Transverse colon (tissue), 4 donors: Measurements from ENCODE around the gene ZG16. TPM values are rescaled to one million over a fixed set of nuclear protein-coding genes. Genes with fewer than 3 reads are reported as not detected.
"Not testable (repeated sequence)": the region's sequence is repeated elsewhere in the genome, so short reads cannot be mapped to it uniquely, and the experiment has no call there.

Experiments
- DNase-seq: peaks from one replicate; pipeline ENCODE4 v3.0.0-alpha.2; 2019
- H3K27ac ChIP-seq, 4 donors: fragments of 200-600 bp; sonication (generic); 2 replicates each; pipeline ENCODE4 v1.5.1; 2016 to 2018; ENCODE audit warnings: inconsistent platforms in 4 of 4
- H3K27me3 ChIP-seq: fragments of 200-600 bp; sonication (generic); 2 replicates; pipeline ENCODE4 v1.5.1; 2017; ENCODE audit warnings: inconsistent platforms
- H3K36me3 ChIP-seq, 4 donors: fragments of 200-600 bp; sonication (generic); 2 replicates each; pipeline ENCODE4 v1.5.1; 2017 to 2019; ENCODE audit warnings: inconsistent platforms in 4 of 4
- H3K4me1 ChIP-seq, 4 donors: fragments of 200-600 bp; sonication (generic); 2 replicates each; pipeline ENCODE4 v1.5.1; 2017 to 2020; ENCODE audit warnings: inconsistent platforms in 4 of 4
- H3K4me3 ChIP-seq, 4 donors: fragments of 200-600 bp; sonication (generic); 1 replicate in 1 of 4; 2 replicates in 3 of 4; pipeline versions ENCODE4 v1.5.1 to v1.6.1; 2017 to 2019; ENCODE audit warnings: inconsistent platforms in 4 of 4
- H3K9me3 ChIP-seq, 2 donors: fragments of 200-600 bp; sonication (generic); 2 replicates each; pipeline ENCODE4 v1.5.1; 2017 to 2019; ENCODE audit warnings: inconsistent platforms in 2 of 2
- CTCF ChIP-seq, 5 experiments: fragments of 200-600 bp in 3 of 5; fragments of 450-650 bp in 2 of 5; sonication (generic) in 3 of 5; IDR thresholded peaks; 1 replicate in 2 of 5; 2 replicates in 3 of 5; pipeline ENCODE4 v1.5.1; 2016 to 2017; ENCODE audit warnings: antibody characterized with exemption in 5 of 5, inconsistent platforms in 3 of 5, mild to moderate bottlenecking in 2 of 5, moderate library complexity in 1 of 5
- EP300 ChIP-seq: sonication (generic); formaldehyde crosslinking; IDR thresholded peaks from one replicate; pipeline ENCODE4 v1.6.1; 2017; ENCODE audit warnings: antibody characterized with exemption, low read depth
- POLR2A ChIP-seq: fragments of 450-650 bp; IDR thresholded peaks from one replicate; pipeline ENCODE4 v1.6.1; 2016; ENCODE audit warnings: antibody characterized with exemption, mild to moderate bottlenecking, moderate library complexity
- POLR2AphosphoS5 ChIP-seq, 3 donors: sonication (generic); formaldehyde crosslinking; IDR thresholded peaks; one replicate each; pipeline ENCODE4 v1.6.1; 2016; ENCODE audit warnings: antibody characterized with exemption in 3 of 3
- WGBS, 2 donors: methylation state at CpG; one replicate each; pipeline ENCODE4 v1.1.5; 2018; ENCODE audit warnings: low coverage in 1 of 2; 5-methylcytosine and 5-hydroxymethylcytosine counted together
- in situ Hi-C, 4 donors: fragments of 200-750 bp; cut with MboI; loops; one replicate each; pipeline versions ENCODE4 v1.15.0 to v1.15.1; 2017; ENCODE audit warnings: low sequenced_read_pairs in 3 of 4, low pct_ligation_motif_present in 1 of 4, low pct_unique_long_range_greater_than_20kb in 1 of 4
- intact Hi-C: fragments of 100-400 bp; cut with DNase I; formaldehyde crosslinking; loops from one replicate; pipeline ENCODE4 v1.15.1; 2023; ENCODE audit warnings: low total_unique reads
- total RNA-seq, 4 donors: library from RNA; depleted of rRNA; stranded (reverse); fragments of >200 nt; gene quantifications; one replicate each; pipeline ENCODE4 v1.1.0, GENCODE V29; 2016

ZG16 gene
- total RNA-seq: 1,000 to 10,000 TPM in 1 of 4 donors, 100 to 1,000 TPM in 1, 10 to 100 TPM in 2; 73.4 to 1,268 (median 104) TPM

DNA sequence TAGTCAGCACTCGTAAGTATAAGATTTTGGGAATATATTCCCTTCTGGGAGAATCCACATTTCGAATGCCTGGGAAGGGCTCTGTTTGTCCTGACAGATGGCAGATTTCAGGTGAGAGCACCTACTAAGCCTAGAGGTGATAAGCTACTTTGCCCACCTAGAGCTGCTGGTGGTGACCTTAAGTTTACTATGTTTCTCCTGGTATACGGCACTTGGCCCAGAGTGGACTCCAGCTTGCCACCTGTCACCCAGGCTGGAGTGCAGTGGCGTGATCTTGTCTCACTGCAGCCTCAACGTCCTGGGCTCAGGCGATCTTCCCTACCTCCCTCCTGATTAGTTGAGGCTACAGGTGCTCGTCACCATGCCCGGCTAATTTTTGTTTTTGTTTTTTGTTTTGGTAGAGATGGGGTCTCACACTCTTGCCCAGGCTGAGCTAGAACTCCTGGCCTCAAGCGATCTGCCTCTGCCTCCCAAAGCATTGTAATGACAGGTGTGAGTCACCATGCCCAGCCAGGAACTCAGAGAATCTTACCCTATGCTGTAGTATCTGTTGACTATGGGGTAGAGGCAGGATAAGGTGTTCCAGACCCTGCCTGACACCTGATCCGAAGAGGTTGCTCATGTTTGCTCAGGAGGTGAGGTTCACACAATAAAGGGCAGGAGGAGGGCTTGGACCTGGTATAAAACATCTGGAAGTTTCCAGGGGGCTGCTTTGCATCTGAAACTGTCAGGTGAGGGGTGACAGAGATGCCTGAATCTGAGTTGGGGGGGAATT is at the start of gene ZG16:
Gene ZG16 (plus strand): TSS at position 681 of the 775 bp plus-strand sequence. CDS start 1,011 bp downstream, outside the sequence.
- H3K36me3 ChIP-seq: no peaks in the 10 kb centered on the region
- intact Hi-C loops (no loop called here), in situ Hi-C loops (no loop called here)
- 68 to 81% methylated on average over 2 to 10 of the region's 10 CpGs for WGBS, 2 donors
- H3K4me3 ChIP-seq: peak within 1 kb of the TSS in 2 of 4 donors; percentile 15 to 26
- H3K27me3 ChIP-seq: no peaks in the 10 kb centered on the region
- no peak for DNase-seq
- TF ChIP-seq EP300 (no peak), POLR2A (peak; percentile 50), CTCF (IDR thresholded peaks at IDR 0.05) (no peak), POLR2AphosphoS5 (IDR thresholded peaks at IDR 0.05) (peak in 1 of 3 donors; percentile 11)
- H3K9me3 ChIP-seq: no peaks in the 10 kb centered on the region
- peak within 1 kb of the TSS in 3 of 4 donors; percentile 8 to 45 (median 21) for H3K27ac ChIP-seq
- H3K4me1 ChIP-seq: no peaks in the 10 kb centered on the region

DNA sequence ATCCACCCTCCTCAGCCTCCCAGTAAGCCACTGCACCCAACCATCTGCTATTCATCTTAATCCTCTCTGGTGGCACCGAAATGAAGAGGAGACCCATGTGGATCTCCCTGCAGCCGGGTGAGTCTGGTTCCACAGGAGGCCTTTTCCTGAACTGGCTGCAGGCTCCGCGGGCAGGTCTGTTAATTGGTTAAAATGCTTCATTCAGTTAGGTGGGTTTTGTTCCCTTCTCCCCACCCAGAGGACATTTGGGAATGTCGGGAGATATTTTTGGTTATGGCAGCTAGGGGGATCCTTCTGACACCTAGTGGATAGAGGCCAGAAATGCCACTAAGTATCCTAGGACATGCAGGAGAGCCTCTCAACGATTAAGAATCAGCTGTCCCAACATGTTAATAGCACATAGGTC is 48.9 kb upstream of the ZG16 start:
- Histone ChIP-seq H3K4me3 (no peak overlapping the region), H3K27me3 (no peaks in the 10 kb centered on the region), H3K4me1 (peaks cover 0 to 6% (median 0%) of the 10 kb centered on the region in 4 donors), H3K27ac (no peak overlapping the region), H3K36me3 (no peaks in the 10 kb centered on the region), H3K9me3 (no peaks in the 10 kb centered on the region)
- TF ChIP-seq POLR2A: no peak
- TF ChIP-seq EP300: no peak
- TF ChIP-seq POLR2AphosphoS5 (IDR thresholded peaks at IDR 0.05): no peak
- TF ChIP-seq CTCF (IDR thresholded peaks at IDR 0.05): peak; percentile 44 to 58 (median 48)
- DNase-seq: no peak
- intact Hi-C loops: no loop called here
- 43% methylated on average over 6 of the region's 6 CpGs; no CpG with 5 or more reads in 1 of the 2 donors for WGBS, 2 donors
- in situ Hi-C loops: no loop called here

GRCh38 chr16:29730649-29731048 is 47.4 kb upstream of the ZG16 start:
- Histone ChIP-seq H3K9me3 (no peaks in the 10 kb centered on the region), H3K4me1 (peaks cover 0 to 14% (median 0%) of the 10 kb centered on the region in 4 donors), H3K27me3 (no peaks in the 10 kb centered on the region), H3K4me3 (no peak overlapping the region), H3K36me3 (no peaks in the 10 kb centered on the region), H3K27ac (peak overlapping the region in 1 of 4 donors; percentile 25)
- intact Hi-C loops (no loop called here), in situ Hi-C loops (no loop called here)
- 68 to 74% methylated on average over 7 of the region's 7 CpGs for WGBS, 2 donors
- DNase-seq: peak; percentile 14
- TF ChIP-seq CTCF (IDR thresholded peaks at IDR 0.05): no peak
- TF ChIP-seq POLR2AphosphoS5 (IDR thresholded peaks at IDR 0.05): no peak
- no peak for TF ChIP-seq POLR2A
- no peak for TF ChIP-seq EP300

DNA sequence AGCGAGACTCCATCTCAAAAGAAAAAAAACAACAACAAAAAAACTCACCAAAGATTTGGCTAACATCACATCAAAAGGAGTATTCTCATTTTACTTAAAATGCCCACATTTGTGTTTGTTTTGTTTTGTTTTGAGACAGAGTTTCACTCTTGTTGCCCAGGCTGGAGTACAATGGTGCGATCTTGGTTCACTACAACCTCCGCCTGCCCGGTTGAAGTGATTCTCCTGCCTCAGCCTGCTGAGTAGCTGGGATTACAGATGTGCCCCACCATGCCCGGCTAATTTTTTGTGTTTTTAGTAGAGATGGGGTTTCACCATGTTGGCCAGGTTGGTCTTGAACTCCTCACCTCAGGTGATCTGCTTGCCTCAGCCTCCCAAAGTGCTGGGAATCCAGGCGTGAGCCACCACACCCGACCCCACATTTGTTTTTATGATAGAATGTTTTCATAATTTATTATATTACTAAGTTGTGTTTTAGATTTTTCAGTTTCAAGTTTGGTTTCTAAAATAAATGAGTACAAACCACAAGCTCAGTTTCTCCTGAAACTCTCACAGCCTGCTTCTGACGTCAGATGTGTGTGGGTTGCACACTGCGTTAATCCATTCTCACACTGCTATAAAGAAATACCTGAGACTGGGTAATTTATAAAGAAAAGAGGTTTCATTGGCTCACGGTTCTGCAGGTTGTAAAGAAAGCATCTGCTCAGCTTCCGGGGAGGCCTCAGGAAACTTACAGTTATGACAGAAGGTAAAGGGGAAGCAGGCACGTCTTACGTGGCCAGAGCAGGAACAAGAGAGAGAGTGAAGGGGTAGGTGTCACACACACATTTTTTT is 46.1 kb upstream of the ZG16 start:
- Histone ChIP-seq H3K27ac (peak overlapping the region in 1 of 4 donors; percentile 65), H3K4me1 (peaks cover 0 to 25% (median 1%) of the 10 kb centered on the region in 4 donors)
- H3K27me3 ChIP-seq, intact Hi-C loops, H3K9me3 ChIP-seq, H3K4me3 ChIP-seq, H3K36me3 ChIP-seq, in situ Hi-C loops: not testable (repeated sequence)
- DNase-seq: peak; percentile 44
- WGBS, 2 donors: 67 to 70% methylated on average over 11 to 13 of the region's 13 CpGs
